GM23338 (cell line): ENCODE results near the gene TERC. TPM values are rescaled to one million over a fixed set of nuclear protein-coding genes. Genes with fewer than 3 reads are reported as not detected.

Experiments used
- CTCF ChIP-seq, 2 experiments: fragments of 200-600 bp in 1 of 2; sonication (generic) in 1 of 2; conservative IDR thresholded peaks; 2 replicates each; pipeline versions ENCODE4 v1.5.1 to v1.6.1; 2016 to 2017; ENCODE audit warnings: antibody characterized with exemption in 2 of 2, low read depth in 2 of 2, mild to moderate bottlenecking in 2 of 2, moderate library complexity in 1 of 2
- REST ChIP-seq: IDR thresholded peaks from one replicate; pipeline ENCODE4 v1.6.1; 2018; ENCODE audit warnings: antibody characterized with exemption; ENCODE audit not compliant: unreplicated experiment
- ZNF114 ChIP-seq: fragments of 250-450 bp; sonication (Bioruptor Pico); IDR thresholded peaks from 2 replicates; pipeline ENCODE4 v1.5.0; 2020; ENCODE audit warnings: mild to moderate bottlenecking, moderate library complexity
- ZNF331 ChIP-seq: fragments of 250-450 bp; sonication (Bioruptor Pico); IDR thresholded peaks from 2 replicates; pipeline ENCODE4 v1.5.0; 2020; ENCODE audit warnings: low read depth, mild to moderate bottlenecking, moderate library complexity
- ZNF462 ChIP-seq: fragments of 250-450 bp; sonication (Bioruptor Pico); IDR thresholded peaks from 2 replicates; pipeline ENCODE4 v1.5.0; 2020; ENCODE audit warnings: mild to moderate bottlenecking, moderate library complexity
- polyA plus RNA-seq: library from polyadenylated mRNA; unstranded; fragments of >200 nt; fragmentation: Nextera tagmentation; extraction: Ambion mirVana; gene quantifications from 2 replicates; pipeline ENCODE4 v1.2.1, GENCODE V29; 2016
- total RNA-seq: library from RNA; depleted of rRNA; stranded (reverse); fragments of >200 nt; shearing (Covaris generic); gene quantifications from 2 replicates; pipeline ENCODE4 v1.2.3, GENCODE V29; 2014

TERC gene
- total and polyA plus RNA-seq, 2 experiments from 2014 or later = 1.7 to 206 TPM

- no peak for TF ChIP-seq ZNF462
- no peak for TF ChIP-seq ZNF114 (CRISPR knock-in tag)
- no peak for TF ChIP-seq ZNF331 (CRISPR knock-in tag)
- TF ChIP-seq CTCF (conservative IDR thresholded peaks at IDR 0.05; ENCODE audit: low read depth in 2 of 2) = no peak
- no peak for TF ChIP-seq REST
These were observed 44.5 kb upstream of the TERC start (continued) for GRCh38 chr3:169809230-169809795.
